ENCODE results near the gene DNAAF8.
A peak's percentile ranks its signal among the peaks of the same experiment; 100 is the strongest.
"Not testable (repeated sequence)": the region's sequence is repeated elsewhere in the genome, so short reads cannot be mapped to it uniquely, and the experiment has no call there.

DNAAF8 gene

GRCh38 chr16:4723071-4723767 lies 11.1 kb upstream of the DNAAF8 start:
- DNase-seq (ENCODE audit: low read depth, low spot score) = no peak

- DNase-seq (ENCODE audit: low read depth, low spot score) = no peak
Measured at GRCh38 chr16:4724661-4725270, 9.6 kb upstream of the DNAAF8 start.

DNA sequence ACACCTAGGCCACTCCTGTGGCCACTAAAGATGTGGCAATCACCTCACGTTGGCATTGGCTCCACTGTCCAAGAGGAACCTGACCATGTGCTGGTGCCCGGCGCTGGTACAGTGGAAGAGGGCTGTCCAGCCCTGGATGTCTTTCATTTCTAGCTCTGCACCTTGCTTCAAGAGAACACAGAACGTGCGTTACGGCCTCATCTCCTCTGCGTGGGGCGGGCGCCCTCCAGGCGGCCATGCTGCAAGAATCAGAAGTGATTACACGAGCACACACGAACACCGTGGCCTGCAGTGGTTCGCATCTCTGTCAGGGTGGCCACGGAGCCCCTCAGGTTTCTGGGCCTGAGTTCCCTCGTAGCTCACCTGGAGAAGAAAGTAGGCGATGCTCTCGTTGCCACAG lies 7.7 kb upstream of the DNAAF8 start:
- no peak for DNase-seq (ENCODE audit: low read depth, low spot score)

GRCh38 chr16:4728676-4729075 lies 5.7 kb upstream of the DNAAF8 start:
- no peak for DNase-seq (ENCODE audit: low read depth, low spot score)

- DNase-seq (ENCODE audit: low read depth, low spot score) = no peak
Measured at GRCh38 chr16:4729876-4730275, 4.5 kb upstream of the DNAAF8 start.

GRCh38 chr16:4733211-4733742 lies 1.1 kb upstream of the DNAAF8 start:
- no peak for DNase-seq (ENCODE audit: low read depth, low spot score)

- DNase-seq (ENCODE audit: low read depth, low spot score) = no peak
Measured at GRCh38 chr16:4733747-4734062, 632 bp upstream of the DNAAF8 start.

GRCh38 chr16:4734730-4735535 lies 596 bp downstream of the DNAAF8 start:
- DNase-seq (ENCODE audit: low read depth, low spot score) = peak; percentile 82

GRCh38 chr16:4736546-4736945 lies 2.2 kb downstream of the DNAAF8 start:
- DNase-seq (ENCODE audit: low read depth, low spot score) = no peak

DNA sequence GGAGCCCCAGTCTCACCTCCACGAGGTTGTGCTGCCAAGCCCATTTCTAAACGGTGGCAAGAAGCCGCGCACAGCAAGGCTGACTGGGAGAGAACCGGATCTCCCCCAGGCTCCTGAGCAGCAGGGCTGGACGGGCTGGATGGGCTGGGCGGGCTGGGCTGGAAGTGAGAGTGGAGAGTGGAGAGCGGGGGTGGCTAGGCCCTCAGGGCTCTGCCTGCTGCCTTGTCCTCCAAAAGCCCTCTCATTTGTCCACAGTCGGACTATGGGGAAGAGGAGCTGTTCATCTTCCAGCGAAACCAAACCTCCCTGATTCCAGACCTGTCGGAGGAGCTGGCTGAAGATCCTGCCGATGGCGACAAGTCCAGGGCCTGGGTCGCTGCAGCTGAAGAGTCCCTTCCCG lies 3.2 kb downstream of the DNAAF8 start:
- DNase-seq (ENCODE audit: low read depth, low spot score) = no peak

DNA sequence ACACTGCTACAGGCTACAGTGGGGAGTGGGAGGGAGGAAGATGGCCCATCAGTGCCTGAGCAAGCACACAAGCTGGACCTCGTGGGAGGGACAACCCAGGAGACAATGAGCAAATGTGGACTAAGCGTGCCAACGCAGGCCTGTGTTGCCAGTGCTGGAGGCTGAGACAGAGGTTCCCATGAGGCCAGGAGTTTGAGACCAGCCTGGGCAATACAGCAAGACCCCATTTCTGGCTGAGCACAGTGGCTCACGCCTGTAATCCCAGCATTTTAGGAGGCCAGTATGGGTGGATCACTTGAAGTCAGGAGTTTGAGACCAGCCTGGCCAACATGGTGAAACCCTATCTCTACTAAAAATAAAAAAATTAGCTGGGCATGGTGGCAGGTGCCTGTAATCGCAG lies 4.0 kb downstream of the DNAAF8 start:
- not testable (repeated sequence) for DNase-seq (ENCODE audit: low read depth, low spot score)

GRCh38 chr16:4743226-4743878 lies 9.0 kb downstream of the DNAAF8 start:
- no peak for DNase-seq (ENCODE audit: low read depth, low spot score)

DNA sequence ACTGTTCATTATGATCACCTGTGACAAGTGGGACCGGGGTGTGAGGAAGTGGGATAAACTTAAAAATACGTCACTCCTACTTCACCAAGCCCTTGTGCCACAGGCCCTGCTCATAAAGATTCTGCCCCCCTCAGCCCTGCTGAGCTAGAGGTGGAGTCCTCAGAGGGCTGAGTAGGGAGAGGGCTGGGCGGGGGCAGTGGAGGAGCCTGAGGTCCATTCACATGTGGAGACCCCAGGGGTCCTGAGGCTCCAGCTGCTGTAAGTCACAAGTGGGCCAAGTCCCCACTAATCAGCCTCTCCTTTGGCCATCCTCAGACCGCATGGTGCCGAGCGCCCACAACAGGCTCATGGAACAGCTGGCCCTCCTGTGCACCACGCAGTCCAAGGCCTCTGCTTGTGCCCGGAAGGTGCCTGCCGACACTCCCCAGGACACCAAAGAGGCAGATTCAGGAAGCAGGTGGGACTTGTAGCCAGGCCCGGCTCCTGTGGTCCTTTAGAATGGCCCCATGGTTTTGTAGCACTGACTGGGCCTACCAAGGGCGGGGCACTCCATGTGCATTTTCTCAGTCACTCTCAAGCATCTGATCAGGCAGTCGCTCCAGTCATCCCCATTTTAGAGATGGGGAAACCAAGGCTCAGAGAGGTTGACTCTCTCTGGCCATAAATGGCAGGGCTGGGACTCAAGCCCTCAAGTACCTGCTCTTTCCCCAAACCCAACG lies 10.4 kb downstream of the DNAAF8 start:
- DNase-seq (ENCODE audit: low read depth, low spot score) = no peak

DNA sequence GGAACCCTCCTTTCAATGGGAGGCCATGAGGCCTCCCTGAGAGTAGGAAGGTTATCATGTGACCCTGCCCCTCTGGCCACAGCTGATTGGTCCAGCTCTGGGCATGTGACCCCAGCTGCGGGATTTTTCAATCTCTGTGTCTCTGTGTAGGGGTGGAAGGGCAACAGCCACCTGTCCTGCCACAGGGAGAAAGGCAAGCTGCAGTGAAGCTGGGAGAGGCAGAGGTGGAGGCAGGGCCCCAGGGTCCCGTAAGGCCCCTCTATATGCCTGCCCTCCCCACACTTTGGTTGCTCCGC lies 10.9 kb downstream of the DNAAF8 start:
- no peak for DNase-seq (ENCODE audit: low read depth, low spot score)

- no peak for DNase-seq (ENCODE audit: low read depth, low spot score)
Measured at GRCh38 chr16:4746215-4746614, 11.9 kb downstream of the DNAAF8 start.

GRCh38 chr16:4746991-4747574 lies 12.7 kb downstream of the DNAAF8 start:
- no peak for DNase-seq (ENCODE audit: low read depth, low spot score)

- DNase-seq (ENCODE audit: low read depth, low spot score) = no peak
Measured at GRCh38 chr16:4747906-4748681, 13.8 kb downstream of the DNAAF8 start.

GRCh38 chr16:4748682-4749411 lies 14.5 kb downstream of the DNAAF8 start:
- no peak for DNase-seq (ENCODE audit: low read depth, low spot score)

GRCh38 chr16:4749700-4750257 lies 15.4 kb downstream of the DNAAF8 start:
- DNase-seq (ENCODE audit: low read depth, low spot score) = no peak

DNA sequence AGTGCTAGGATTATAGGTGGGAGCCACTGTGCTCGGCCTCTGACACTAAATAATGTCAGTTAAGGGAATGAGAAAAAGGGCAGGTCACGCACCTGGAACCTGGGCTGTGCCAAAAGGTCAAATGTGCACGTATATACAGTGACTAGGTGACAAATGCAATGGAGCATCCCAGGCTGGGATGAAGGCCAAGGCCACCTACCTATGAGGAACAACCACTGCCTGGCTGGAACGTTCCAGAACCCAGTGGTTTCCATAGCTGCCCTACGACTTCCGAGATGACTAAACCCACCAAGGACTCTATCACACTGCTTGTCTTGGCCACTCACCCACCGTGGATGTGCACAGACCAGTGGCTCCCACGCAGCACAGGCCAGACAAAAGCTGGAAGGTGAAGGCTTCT lies 16.6 kb downstream of the DNAAF8 start:
- DNase-seq (ENCODE audit: low read depth, low spot score) = no peak

Data from activated CD4-positive, CD25-positive, alpha-beta regulatory T cell treated with anti-CD3 and anti-CD28 coated beads, Interleukin-2, amount 50 U/mL, for 16 hours (primary cell).